ENCODE results near the gene PFDN1. TPM values are rescaled to one million over a fixed set of nuclear protein-coding genes. Genes with fewer than 3 reads are reported as not detected.

Gene PFDN1
- polyA plus RNA-seq, 1 experiment, result 114 TPM

- POLR2A ChIA-PET, result no interaction called here
- Histone ChIP-seq H3K36me3 (ENCODE audit: control insufficient read depth, insufficient read depth, low read length) (no peaks in the 10 kb centered on the region), H3K27me3 (ENCODE audit: control insufficient read depth, insufficient read depth, low read length) (no peaks in the 10 kb centered on the region), H3K4me3 (ENCODE audit: low read depth, low read length) (no peak overlapping the region)
- no peak for TF ChIP-seq CTCF (IDR thresholded peaks at IDR 0.05; ENCODE audit: insufficient read depth, low read depth, low read length)
- CTCF ChIA-PET, result interaction anchor here (2.9 kb wide), 1 partner anchor 78 kb away, joined by 10 read pairs; the partner anchor contains the start of gene HBEGF
- no peak for DNase-seq (ENCODE audit: low read depth)
Measured at GRCh38 chr5:140267201-140267540, 35.7 kb downstream of the PFDN1 start.

GRCh38 chr5:140266471-140267200 is 36.3 kb downstream of the PFDN1 start:
- DNase-seq (ENCODE audit: low read depth), result no peak
- Histone ChIP-seq H3K4me3 (ENCODE audit: low read depth, low read length) (no peak overlapping the region), H3K27me3 (ENCODE audit: control insufficient read depth, insufficient read depth, low read length) (no peaks in the 10 kb centered on the region), H3K36me3 (ENCODE audit: control insufficient read depth, insufficient read depth, low read length) (no peaks in the 10 kb centered on the region)
- POLR2A ChIA-PET, result no interaction called here
- CTCF ChIA-PET, result interaction anchor here (2.9 kb wide), 1 partner anchor 79 kb away, joined by 10 read pairs; the partner anchor contains the start of gene HBEGF
- TF ChIP-seq CTCF (IDR thresholded peaks at IDR 0.05; ENCODE audit: insufficient read depth, low read depth, low read length), result no peak

GRCh38 chr5:140265845-140266244 is 37.1 kb downstream of the PFDN1 start:
- Histone ChIP-seq H3K4me3 (ENCODE audit: low read depth, low read length) (no peak overlapping the region), H3K27me3 (ENCODE audit: control insufficient read depth, insufficient read depth, low read length) (no peaks in the 10 kb centered on the region), H3K36me3 (ENCODE audit: control insufficient read depth, insufficient read depth, low read length) (no peaks in the 10 kb centered on the region)
- no peak for DNase-seq (ENCODE audit: low read depth)
- TF ChIP-seq CTCF (IDR thresholded peaks at IDR 0.05; ENCODE audit: insufficient read depth, low read depth, low read length), result no peak
- POLR2A ChIA-PET, result no interaction called here
- CTCF ChIA-PET, result no interaction called here

GRCh38 chr5:140262839-140263238 is 40.1 kb downstream of the PFDN1 start:
- no peaks in the 10 kb centered on the region for H3K27me3 ChIP-seq (ENCODE audit: control insufficient read depth, insufficient read depth, low read length)
- ChIA-PET POLR2A (no interaction called here), CTCF (interaction anchor here (0.9 to 1.6 kb wide), 2 partner anchors 21 to 93 kb away, joined by 3 to 4 read pairs; no protein-coding TSS in a partner anchor)
- H3K36me3 ChIP-seq (ENCODE audit: control insufficient read depth, insufficient read depth, low read length), result 0 out of 2 replicates have a peak, but pooled peaks cover 1% of the 10 kb centered on the region
- no peak for TF ChIP-seq CTCF (IDR thresholded peaks at IDR 0.05; ENCODE audit: insufficient read depth, low read depth, low read length)
- no peak for DNase-seq (ENCODE audit: low read depth)
- H3K4me3 ChIP-seq (ENCODE audit: low read depth, low read length), result no peak overlapping the region

GRCh38 chr5:140262221-140262620 is 40.7 kb downstream of the PFDN1 start:
- no peak for TF ChIP-seq CTCF (IDR thresholded peaks at IDR 0.05; ENCODE audit: insufficient read depth, low read depth, low read length)
- ChIA-PET CTCF (interaction anchor here (0.9 to 3.2 kb wide), 7 partner anchors 18 to 101 kb away, joined by 3 to 17 read pairs (median 3); partner anchors contain the start of gene PFDN1), POLR2A (no interaction called here)
- Histone ChIP-seq H3K4me3 (ENCODE audit: low read depth, low read length) (no peak overlapping the region), H3K36me3 (ENCODE audit: control insufficient read depth, insufficient read depth, low read length) (0 out of 2 replicates have a peak, but pooled peaks cover 1% of the 10 kb centered on the region), H3K27me3 (ENCODE audit: control insufficient read depth, insufficient read depth, low read length) (no peaks in the 10 kb centered on the region)
- no peak for DNase-seq (ENCODE audit: low read depth)
